ENCODE data around the gene RUFY1. TPM values are rescaled to one million over a fixed set of nuclear protein-coding genes. Genes with fewer than 3 reads are reported as not detected.

Gene RUFY1
- total and polyA plus RNA-seq, 9 of the 15 experiments (the other 6 are each of a cell fraction or from before 2014, with no cell fraction given) = 5.0 to 41.7 (median 29.6) TPM

GRCh38 chr5:179613460-179614071, 63.2 kb downstream of the RUFY1 start (continued):
- peak; percentile 47 for TF ChIP-seq E2F8 (IDR thresholded peaks at IDR 0.05; ENCODE audit: low read depth, partially characterized antibody)
- TF ChIP-seq POLR2AphosphoS5 (IDR thresholded peaks at IDR 0.05; ENCODE audit: control insufficient read depth, insufficient read depth, low read depth, low read length) = peak; percentile 82
- peak in 1 of 2 experiments; percentile 51; a peak in 1 of 4 replicates for TF ChIP-seq ZMIZ1 (IDR thresholded peaks at IDR 0.05; ENCODE audit: low read depth in 2 of 2, low read length in 2 of 2)
- TF ChIP-seq MYNN (IDR thresholded peaks at IDR 0.05) = 0 out of 2 replicates have a peak, but pooled peaks have one; percentile 8
- TF ChIP-seq MYNN (CRISPR knock-in tag; IDR thresholded peaks at IDR 0.05) = no peak
- TF ChIP-seq TARDBP (IDR thresholded peaks at IDR 0.05) = no peak
- TF ChIP-seq CEBPG (CRISPR knock-in tag; IDR thresholded peaks at IDR 0.05) = 0 out of 2 replicates have a peak, but pooled peaks have one; percentile 8
- no peak for TF ChIP-seq CEBPG (tag; conservative IDR thresholded peaks at IDR 0.05 in 1 of 2, IDR thresholded peaks at IDR 0.05 in 1 of 2)
- TF ChIP-seq CREB5 (CRISPR knock-in tag; IDR thresholded peaks at IDR 0.05) = no peak
- TF ChIP-seq, protein P1, sequence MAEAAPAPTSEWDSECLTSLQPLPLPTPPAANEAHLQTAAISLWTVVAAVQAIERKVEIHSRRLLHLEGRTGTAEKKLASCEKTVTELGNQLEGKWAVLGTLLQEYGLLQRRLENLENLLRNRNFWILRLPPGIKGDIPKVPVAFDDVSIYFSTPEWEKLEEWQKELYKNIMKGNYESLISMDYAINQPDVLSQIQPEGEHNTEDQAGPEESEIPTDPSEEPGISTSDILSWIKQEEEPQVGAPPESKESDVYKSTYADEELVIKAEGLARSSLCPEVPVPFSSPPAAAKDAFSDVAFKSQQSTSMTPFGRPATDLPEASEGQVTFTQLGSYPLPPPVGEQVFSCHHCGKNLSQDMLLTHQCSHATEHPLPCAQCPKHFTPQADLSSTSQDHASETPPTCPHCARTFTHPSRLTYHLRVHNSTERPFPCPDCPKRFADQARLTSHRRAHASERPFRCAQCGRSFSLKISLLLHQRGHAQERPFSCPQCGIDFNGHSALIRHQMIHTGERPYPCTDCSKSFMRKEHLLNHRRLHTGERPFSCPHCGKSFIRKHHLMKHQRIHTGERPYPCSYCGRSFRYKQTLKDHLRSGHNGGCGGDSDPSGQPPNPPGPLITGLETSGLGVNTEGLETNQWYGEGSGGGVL (CRISPR knock-in tag; IDR thresholded peaks at IDR 0.05) = no peak
- TF ChIP-seq, protein P2, sequence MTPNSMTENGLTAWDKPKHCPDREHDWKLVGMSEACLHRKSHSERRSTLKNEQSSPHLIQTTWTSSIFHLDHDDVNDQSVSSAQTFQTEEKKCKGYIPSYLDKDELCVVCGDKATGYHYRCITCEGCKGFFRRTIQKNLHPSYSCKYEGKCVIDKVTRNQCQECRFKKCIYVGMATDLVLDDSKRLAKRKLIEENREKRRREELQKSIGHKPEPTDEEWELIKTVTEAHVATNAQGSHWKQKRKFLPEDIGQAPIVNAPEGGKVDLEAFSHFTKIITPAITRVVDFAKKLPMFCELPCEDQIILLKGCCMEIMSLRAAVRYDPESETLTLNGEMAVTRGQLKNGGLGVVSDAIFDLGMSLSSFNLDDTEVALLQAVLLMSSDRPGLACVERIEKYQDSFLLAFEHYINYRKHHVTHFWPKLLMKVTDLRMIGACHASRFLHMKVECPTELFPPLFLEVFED (CRISPR knock-in tag; conservative IDR thresholded peaks at IDR 0.05) = 0 out of 2 replicates have a peak, but pooled peaks have one; percentile 30
- no peak for TF ChIP-seq ZNF143 (CRISPR knock-in tag; IDR thresholded peaks at IDR 0.05)
- peak; percentile 63 for TF ChIP-seq POLR2B (IDR thresholded peaks at IDR 0.05; ENCODE audit: low read depth, partially characterized antibody)
- no peak for TF ChIP-seq KLF10 (CRISPR knock-in tag; IDR thresholded peaks at IDR 0.05)
- peak; percentile 79 for TF ChIP-seq POLR2A (conservative IDR thresholded peaks at IDR 0.05)
